ENCODE measurements around the gene CA10.

CA10 gene

GRCh38 chr17:51595826-51596398 lies 562.6 kb downstream of the CA10 start:
- H2BK120ac ChIP-seq (ENCODE audit: insufficient read depth, low read length, poor library complexity) = no peak overlapping the region
- H3K79me1 ChIP-seq (ENCODE audit: low read length) = no peaks in the 10 kb centered on the region
- no peak overlapping the region for H3K27ac ChIP-seq (ENCODE audit: low read depth, low read length)
- no peak overlapping the region for H2AFZ ChIP-seq (ENCODE audit: insufficient read depth, low read length, poor library complexity)
- no peak for DNase-seq
- H3K9ac ChIP-seq (ENCODE audit: low read length) = no peak overlapping the region
- H3K4me2 ChIP-seq (ENCODE audit: low read length) = no peak overlapping the region
- no peaks in the 10 kb centered on the region for H3K27me3 ChIP-seq (ENCODE audit: insufficient read depth, low read length)
- H3K14ac ChIP-seq (ENCODE audit: low read length) = no peak overlapping the region
- no peaks in the 10 kb centered on the region for H3K4me1 ChIP-seq (ENCODE audit: control insufficient read depth in 1 of 2, insufficient read depth in 2 of 2, low read length in 2 of 2)
- no peak overlapping the region for H3K4me3 ChIP-seq (ENCODE audit: low read depth, low read length)
- no peak overlapping the region for H2BK5ac ChIP-seq (ENCODE audit: low read depth, low read length, poor library complexity)
- no peak overlapping the region for H3K4ac ChIP-seq (ENCODE audit: low read depth, low read length)
- H2BK12ac ChIP-seq (ENCODE audit: low read length) = no peak overlapping the region
- H4K8ac ChIP-seq (ENCODE audit: low read depth, low read length) = no peak overlapping the region
- no peak overlapping the region for H3K23ac ChIP-seq (ENCODE audit: low read length)
- H3K18ac ChIP-seq (ENCODE audit: low read length) = no peak overlapping the region
- no peak overlapping the region for H2AK5ac ChIP-seq (ENCODE audit: low read length)
- no peaks in the 10 kb centered on the region for H3K9me3 ChIP-seq (ENCODE audit: insufficient read depth, low read depth, low read length)
- H3K36me3 ChIP-seq (ENCODE audit: control insufficient read depth in 1 of 2, insufficient read depth in 2 of 2, low read length in 2 of 2) = no peaks in the 10 kb centered on the region
- H4K91ac ChIP-seq (ENCODE audit: low read depth, low read length) = no peak overlapping the region
- WGBS (ENCODE audit: extremely low coverage, insufficient coverage, insufficient read length) = no CpG with 5 or more reads among the region's 6 CpGs
- H4K12ac ChIP-seq (ENCODE audit: low read depth, low read length) = no peak overlapping the region
- no peaks in the 10 kb centered on the region for H3K79me2 ChIP-seq (ENCODE audit: control insufficient read depth, insufficient read depth, low read length, poor library complexity)

- no peak overlapping the region for H2BK5ac ChIP-seq (ENCODE audit: low read depth, low read length, poor library complexity)
- no peak overlapping the region for H3K4me3 ChIP-seq (ENCODE audit: low read depth, low read length)
- no CpG with 5 or more reads among the region's 4 CpGs for WGBS (ENCODE audit: extremely low coverage, insufficient coverage, insufficient read length)
- H2AK5ac ChIP-seq (ENCODE audit: low read length) = no peak overlapping the region
- no peaks in the 10 kb centered on the region for H3K4me1 ChIP-seq (ENCODE audit: control insufficient read depth in 1 of 2, insufficient read depth in 2 of 2, low read length in 2 of 2)
- H3K27me3 ChIP-seq (ENCODE audit: insufficient read depth, low read length) = no peaks in the 10 kb centered on the region
- H3K27ac ChIP-seq (ENCODE audit: low read depth, low read length) = no peak overlapping the region
- H4K8ac ChIP-seq (ENCODE audit: low read depth, low read length) = no peak overlapping the region
- H3K9me3 ChIP-seq (ENCODE audit: insufficient read depth, low read depth, low read length) = no peaks in the 10 kb centered on the region
- no peak overlapping the region for H2BK120ac ChIP-seq (ENCODE audit: insufficient read depth, low read length, poor library complexity)
- no peak overlapping the region for H3K14ac ChIP-seq (ENCODE audit: low read length)
- no peak overlapping the region for H3K18ac ChIP-seq (ENCODE audit: low read length)
- no peak overlapping the region for H4K91ac ChIP-seq (ENCODE audit: low read depth, low read length)
- H3K36me3 ChIP-seq (ENCODE audit: control insufficient read depth in 1 of 2, insufficient read depth in 2 of 2, low read length in 2 of 2) = no peaks in the 10 kb centered on the region
- no peak overlapping the region for H3K4me2 ChIP-seq (ENCODE audit: low read length)
- no peak overlapping the region for H4K12ac ChIP-seq (ENCODE audit: low read depth, low read length)
- DNase-seq = no peak
- H3K9ac ChIP-seq (ENCODE audit: low read length) = no peak overlapping the region
- no peak overlapping the region for H3K4ac ChIP-seq (ENCODE audit: low read depth, low read length)
- no peaks in the 10 kb centered on the region for H3K79me2 ChIP-seq (ENCODE audit: control insufficient read depth, insufficient read depth, low read length, poor library complexity)
- no peak overlapping the region for H2AFZ ChIP-seq (ENCODE audit: insufficient read depth, low read length, poor library complexity)
- H3K79me1 ChIP-seq (ENCODE audit: low read length) = no peaks in the 10 kb centered on the region
- H2BK12ac ChIP-seq (ENCODE audit: low read length) = no peak overlapping the region
- H3K23ac ChIP-seq (ENCODE audit: low read length) = no peak overlapping the region
Measured at GRCh38 chr17:51590071-51590656, 568.4 kb downstream of the CA10 start.

GRCh38 chr17:51588063-51588462 lies 570.5 kb downstream of the CA10 start:
- Histone ChIP-seq H3K27ac (ENCODE audit: low read depth, low read length) (no peak overlapping the region), H2AFZ (ENCODE audit: insufficient read depth, low read length, poor library complexity) (no peak overlapping the region), H3K9ac (ENCODE audit: low read length) (no peak overlapping the region), H2BK5ac (ENCODE audit: low read depth, low read length, poor library complexity) (no peak overlapping the region), H4K12ac (ENCODE audit: low read depth, low read length) (no peak overlapping the region), H3K79me2 (ENCODE audit: control insufficient read depth, insufficient read depth, low read length, poor library complexity) (no peaks in the 10 kb centered on the region), H3K4ac (ENCODE audit: low read depth, low read length) (no peak overlapping the region), H2BK12ac (ENCODE audit: low read length) (no peak overlapping the region), H3K79me1 (ENCODE audit: low read length) (no peaks in the 10 kb centered on the region), H3K36me3 (ENCODE audit: control insufficient read depth in 1 of 2, insufficient read depth in 2 of 2, low read length in 2 of 2) (no peaks in the 10 kb centered on the region), H3K18ac (ENCODE audit: low read length) (no peak overlapping the region), H3K23ac (ENCODE audit: low read length) (no peak overlapping the region), H2AK5ac (ENCODE audit: low read length) (no peak overlapping the region), H3K9me3 (ENCODE audit: insufficient read depth, low read depth, low read length) (no peaks in the 10 kb centered on the region), H4K91ac (ENCODE audit: low read depth, low read length) (no peak overlapping the region), H3K4me3 (ENCODE audit: low read depth, low read length) (no peak overlapping the region), H4K8ac (ENCODE audit: low read depth, low read length) (no peak overlapping the region), H3K27me3 (ENCODE audit: insufficient read depth, low read length) (no peaks in the 10 kb centered on the region), H3K4me2 (ENCODE audit: low read length) (no peak overlapping the region), H3K14ac (ENCODE audit: low read length) (no peak overlapping the region), H2BK120ac (ENCODE audit: insufficient read depth, low read length, poor library complexity) (no peak overlapping the region), H3K4me1 (ENCODE audit: control insufficient read depth in 1 of 2, insufficient read depth in 2 of 2, low read length in 2 of 2) (no peaks in the 10 kb centered on the region)
- no peak for DNase-seq
- no CpG with 5 or more reads among the region's 2 CpGs for WGBS (ENCODE audit: extremely low coverage, insufficient coverage, insufficient read length)

GRCh38 chr17:51587516-51587915 lies 571.0 kb downstream of the CA10 start:
- Histone ChIP-seq H4K12ac (ENCODE audit: low read depth, low read length) (no peak overlapping the region), H3K23ac (ENCODE audit: low read length) (no peak overlapping the region), H3K79me1 (ENCODE audit: low read length) (no peaks in the 10 kb centered on the region), H3K36me3 (ENCODE audit: control insufficient read depth in 1 of 2, insufficient read depth in 2 of 2, low read length in 2 of 2) (no peaks in the 10 kb centered on the region), H3K27ac (ENCODE audit: low read depth, low read length) (no peak overlapping the region), H3K18ac (ENCODE audit: low read length) (no peak overlapping the region), H3K9me3 (ENCODE audit: insufficient read depth, low read depth, low read length) (no peaks in the 10 kb centered on the region), H3K14ac (ENCODE audit: low read length) (no peak overlapping the region), H2AFZ (ENCODE audit: insufficient read depth, low read length, poor library complexity) (no peak overlapping the region), H4K91ac (ENCODE audit: low read depth, low read length) (no peak overlapping the region), H2BK120ac (ENCODE audit: insufficient read depth, low read length, poor library complexity) (no peak overlapping the region), H3K4me3 (ENCODE audit: low read depth, low read length) (no peak overlapping the region), H2BK12ac (ENCODE audit: low read length) (no peak overlapping the region), H3K9ac (ENCODE audit: low read length) (no peak overlapping the region), H2AK5ac (ENCODE audit: low read length) (no peak overlapping the region), H3K4me1 (ENCODE audit: control insufficient read depth in 1 of 2, insufficient read depth in 2 of 2, low read length in 2 of 2) (no peaks in the 10 kb centered on the region), H3K4me2 (ENCODE audit: low read length) (no peak overlapping the region), H3K79me2 (ENCODE audit: control insufficient read depth, insufficient read depth, low read length, poor library complexity) (no peaks in the 10 kb centered on the region), H3K27me3 (ENCODE audit: insufficient read depth, low read length) (no peaks in the 10 kb centered on the region), H4K8ac (ENCODE audit: low read depth, low read length) (no peak overlapping the region), H2BK5ac (ENCODE audit: low read depth, low read length, poor library complexity) (no peak overlapping the region), H3K4ac (ENCODE audit: low read depth, low read length) (no peak overlapping the region)
- no peak for DNase-seq
- WGBS (ENCODE audit: extremely low coverage, insufficient coverage, insufficient read length) = no CpG with 5 or more reads among the region's 2 CpGs

Measured in trophoblast cell (in vitro differentiated cells and primary cell).